ENCODE data around the gene ITGB6. TPM values are rescaled to one million over a fixed set of nuclear protein-coding genes. Genes with fewer than 3 reads are reported as not detected.

ITGB6 gene
- total and polyA plus RNA-seq, 2 of the 8 experiments (the other 6 are each of a cell fraction or from before 2014, with no cell fraction given) = not detected

- H4K5ac ChIP-seq (ENCODE audit: insufficient read length, low read depth, low read length) = no peak overlapping the region
- DNase-seq (ENCODE audit: low read depth in 1 of 2, low spot score in 2 of 2) (no peak), FAIRE-seq (no peak)
- H3K4ac ChIP-seq (replicated peaks; ENCODE audit: insufficient read length, low read depth, low read length) = no peak overlapping the region
- H3K79me1 ChIP-seq (ENCODE audit: low read depth, low read length) = no peaks in the 10 kb centered on the region
- ChIA-PET POLR2A (ENCODE audit: partially characterized antibody) (no interaction called here), CTCF (ENCODE audit: partially characterized antibody) (interaction anchor here (0.6 to 4.0 kb wide), 7 partner anchors 10 to 305 kb away, joined by 3 to 32 read pairs (median 4); no protein-coding TSS in a partner anchor)
- H3K4me2 ChIP-seq (ENCODE audit: insufficient read depth in 1 of 2, low read depth in 2 of 2, low read length in 2 of 2) = no peak overlapping the region
- no peak overlapping the region for H3K27ac ChIP-seq (ENCODE audit: low read depth, low read length)
- no peak overlapping the region for H4K8ac ChIP-seq (ENCODE audit: extremely low read depth, insufficient read depth, low read length)
- H3K79me2 ChIP-seq (ENCODE audit: control insufficient read depth in 1 of 2, insufficient read depth in 2 of 2, low read length in 2 of 2) = no peaks in the 10 kb centered on the region
- H2AK5ac ChIP-seq (ENCODE audit: low read depth, low read length) = no peak overlapping the region
- no peak overlapping the region for H4K91ac ChIP-seq (replicated peaks; ENCODE audit: insufficient read length, low read length)
- H2BK20ac ChIP-seq (ENCODE audit: low read length) = no peak overlapping the region
- no peaks in the 10 kb centered on the region for H3K9me3 ChIP-seq (ENCODE audit: insufficient read depth in 2 of 2, low read depth in 1 of 2, low read length in 1 of 2)
- no peaks in the 10 kb centered on the region for H3K27me3 ChIP-seq (replicated peaks in 1 of 4; ENCODE audit: control insufficient read depth in 3 of 4, extremely low read depth in 1 of 4, insufficient read depth in 3 of 4, low read length in 3 of 4)
- no peak overlapping the region for H2BK5ac ChIP-seq (ENCODE audit: low read depth, low read length)
- H3K4me3 ChIP-seq (ENCODE audit: extremely low read depth in 1 of 4, insufficient read depth in 2 of 4, low read depth in 3 of 4, low read length in 4 of 4) = no peak overlapping the region
- H3K56ac ChIP-seq (replicated peaks; ENCODE audit: insufficient read length, low read depth, low read length) = no peak overlapping the region
- H3K23me2 ChIP-seq (ENCODE audit: low read depth, low read length) = no peaks in the 10 kb centered on the region
- 89% methylated on average over 2 of the region's 2 CpGs; no CpG with 5 or more reads in 1 of the 2 experiments for WGBS, 2 experiments (ENCODE audit: extremely low coverage in 1 of 2, insufficient coverage in 1 of 2, insufficient read length in 1 of 2, insufficient replicate concordance in 2 of 2, low coverage in 1 of 2, low lambda C conversion rate in 2 of 2, missing lambda C conversion rate in 1 of 2)
- no peak overlapping the region for H2BK12ac ChIP-seq (ENCODE audit: low read depth, low read length)
- H3K18ac ChIP-seq (ENCODE audit: extremely low read depth, low read length) = no peak overlapping the region
- peaks cover 0 to 5% (median 5%) of the 10 kb centered on the region in 4 experiments; a peak in 3 of 7 replicates for H3K4me1 ChIP-seq (replicated peaks in 1 of 4; ENCODE audit: control insufficient read depth in 3 of 4, insufficient read depth in 4 of 4, low read length in 3 of 4)
- H3K9ac ChIP-seq (replicated peaks in 1 of 4; ENCODE audit: extremely low read depth in 1 of 4, low read depth in 3 of 4, low read length in 3 of 4) = no peak overlapping the region
- no peak overlapping the region for H2BK15ac ChIP-seq (ENCODE audit: low read length)
- H3K23ac ChIP-seq (ENCODE audit: insufficient read length) = no peak overlapping the region
- no peaks in the 10 kb centered on the region for H3K36me3 ChIP-seq (ENCODE audit: control insufficient read depth in 2 of 4, insufficient read depth in 4 of 4, low read length in 3 of 4)
- no peak overlapping the region for H2BK120ac ChIP-seq (replicated peaks; ENCODE audit: low read depth, low read length)
- no peak overlapping the region for H3K14ac ChIP-seq (ENCODE audit: insufficient read length)
- no peak overlapping the region for H2AFZ ChIP-seq (ENCODE audit: low read length)
- no peaks in the 10 kb centered on the region for H4K20me1 ChIP-seq (replicated peaks in 1 of 2; ENCODE audit: control insufficient read depth in 1 of 2, insufficient read depth in 2 of 2, low read length in 2 of 2)
- TF ChIP-seq SP4 (IDR thresholded peaks at IDR 0.05; ENCODE audit: low read length) (no peak), SIRT6 (IDR thresholded peaks at IDR 0.05; ENCODE audit: low read length) (no peak), TAF1 (IDR thresholded peaks at IDR 0.05; ENCODE audit: low read depth, low read length) (no peak), RNF2 (IDR thresholded peaks at IDR 0.05; ENCODE audit: borderline replicate concordance, low read depth, low read length, missing control alignments, poor library complexity, severe bottlenecking) (no peak), CBX8 (IDR thresholded peaks at IDR 0.05; ENCODE audit: borderline replicate concordance, low read depth, low read length) (no peak), GTF2F1 (IDR thresholded peaks at IDR 0.05; ENCODE audit: borderline replicate concordance, low read depth, low read length) (no peak), RXRA (IDR thresholded peaks at IDR 0.05; ENCODE audit: insufficient read depth, low read depth, low read length) (no peak), USF2 (IDR thresholded peaks at IDR 0.05; ENCODE audit: low read length) (no peak), HDAC6 (IDR thresholded peaks at IDR 0.05; ENCODE audit: low read depth, low read length) (no peak), TBP (IDR thresholded peaks at IDR 0.05; ENCODE audit: low read depth, low read length) (no peak), JUND (IDR thresholded peaks at IDR 0.05; ENCODE audit: low read length) (no peak), KDM1A (IDR thresholded peaks at IDR 0.05; ENCODE audit: borderline replicate concordance, low read length) (no peak), NANOG (IDR thresholded peaks at IDR 0.05; ENCODE audit: insufficient read depth, low read depth, low read length, poor library complexity, severe bottlenecking) (no peak), TEAD4 (IDR thresholded peaks at IDR 0.05; ENCODE audit: low read depth, low read length) (no peak)
Observed at GRCh38 chr2:160220026-160220425, 20.0 kb upstream of the ITGB6 start.

All from H1 (cell line).